ENCODE data around the gene SND1.
A peak's percentile ranks its signal among the peaks of the same experiment; 100 is the strongest.

SND1 gene

DNA sequence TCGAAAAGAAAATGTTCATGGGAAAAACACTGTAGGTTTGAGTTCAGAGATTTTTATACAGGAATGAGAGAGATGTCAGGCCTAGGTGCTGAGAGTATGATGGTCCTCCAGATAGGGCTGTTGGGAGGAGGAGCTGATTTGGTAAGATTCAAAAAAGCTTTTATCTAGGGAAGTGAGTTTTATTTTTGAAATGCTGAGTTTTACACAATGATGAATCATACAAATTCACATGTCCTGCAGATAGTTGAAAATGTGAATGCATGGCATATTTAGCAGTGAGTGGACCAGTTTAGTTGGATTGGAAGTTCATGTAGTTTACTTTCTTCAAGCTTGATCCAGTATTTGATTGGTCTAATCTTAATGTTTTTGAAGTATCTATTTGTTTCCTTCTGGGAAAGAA lies 224.4 kb downstream of the SND1 start:
- Histone ChIP-seq H3K4me3 (no peak overlapping the region), H3K27ac (peak overlapping the region in 1 of 21 experiments; percentile 1)

DNA sequence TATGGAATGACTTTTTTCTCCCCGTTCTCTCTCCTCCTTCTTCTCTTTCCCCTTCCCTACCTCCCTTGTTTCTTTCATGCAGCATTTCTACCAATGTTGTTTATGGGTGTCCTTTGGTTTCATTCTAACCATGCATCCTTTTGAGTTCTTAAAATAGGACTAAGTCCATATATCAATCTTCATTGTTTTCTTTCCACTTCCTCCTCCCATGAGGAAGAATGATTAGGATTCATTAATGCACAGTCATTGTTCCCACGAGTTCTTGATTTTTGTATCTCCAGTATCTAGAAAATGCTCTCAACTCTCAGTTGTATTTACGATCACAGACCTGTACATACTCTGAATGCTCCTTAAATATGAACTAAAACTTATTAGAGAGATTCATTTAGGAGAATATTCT lies 226.0 kb downstream of the SND1 start:
- Histone ChIP-seq H3K4me3 (no peak overlapping the region), H3K27ac (no peak overlapping the region)

- H3K27ac ChIP-seq, result no peak overlapping the region
- no peak overlapping the region for H3K4me3 ChIP-seq
These were observed 226.8 kb downstream of the SND1 start for GRCh38 chr7:127878791-127879190.

DNA sequence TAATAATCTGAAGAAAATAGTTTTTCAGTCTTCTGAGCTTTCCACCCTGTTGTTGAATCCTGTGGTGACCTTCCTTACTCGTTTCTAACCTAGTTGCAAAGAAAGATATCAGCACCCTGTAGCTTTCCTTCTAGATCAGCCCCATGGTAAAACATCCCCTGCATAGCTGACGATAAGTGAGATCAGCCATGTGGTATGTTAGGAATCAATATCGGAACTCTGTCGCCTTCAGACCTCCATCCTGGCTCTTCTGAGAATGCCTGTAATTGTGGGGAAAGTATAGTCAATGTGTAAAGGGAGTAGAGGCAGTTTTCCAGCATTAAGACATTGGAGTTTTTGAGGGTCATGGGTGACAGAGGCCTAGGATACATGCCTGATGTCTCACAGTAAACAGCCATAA lies 227.4 kb downstream of the SND1 start:
- Histone ChIP-seq H3K27ac (no peak overlapping the region), H3K4me3 (no peak overlapping the region)

DNA sequence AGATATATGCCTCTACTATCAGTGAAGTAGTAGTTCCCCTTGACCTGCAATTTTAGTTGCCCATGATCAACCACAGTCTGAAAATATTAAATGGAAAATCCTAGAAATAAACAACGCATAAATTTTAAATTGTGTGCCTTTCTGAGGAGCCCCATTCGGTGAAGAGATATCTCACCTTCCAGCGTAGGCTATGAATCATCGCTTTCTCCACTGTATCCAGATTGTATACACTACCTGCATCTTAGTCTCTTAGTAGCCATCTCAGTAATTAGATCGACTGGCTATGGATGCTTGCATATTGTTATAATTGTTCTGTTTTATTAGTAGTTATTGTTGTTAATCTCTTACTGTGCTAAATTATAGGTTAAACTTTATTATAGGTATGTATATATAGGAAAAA lies 227.9 kb downstream of the SND1 start:
- Histone ChIP-seq H3K4me3 (no peak overlapping the region), H3K27ac (no peak overlapping the region)

DNA sequence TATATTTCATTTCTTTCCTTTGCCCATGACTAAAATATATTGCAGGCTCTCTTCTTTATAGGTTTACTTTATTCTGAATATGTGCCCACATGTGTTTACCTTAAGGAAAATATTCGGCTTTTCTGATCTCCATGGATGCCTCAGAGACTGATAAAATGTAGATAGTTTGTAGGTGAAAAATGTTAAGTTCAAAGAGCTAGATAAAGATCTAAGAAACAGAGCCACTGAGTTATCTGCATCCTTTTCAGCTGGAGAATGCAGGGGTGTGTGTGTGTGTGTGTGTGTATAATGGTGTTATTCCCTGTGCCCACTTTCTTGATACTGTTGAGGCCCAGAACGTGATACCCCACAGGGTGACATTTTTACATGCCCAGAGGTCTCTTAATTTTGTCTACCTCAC lies 228.5 kb downstream of the SND1 start:
- Histone ChIP-seq H3K27ac (no peak overlapping the region), H3K4me3 (no peak overlapping the region)

GRCh38 chr7:127881564-127881963 lies 229.6 kb downstream of the SND1 start:
- Histone ChIP-seq H3K4me3 (no peak overlapping the region), H3K27ac (no peak overlapping the region)

- H3K4me3 ChIP-seq, result no peak overlapping the region
- H3K27ac ChIP-seq, result no peak overlapping the region
These were observed 230.4 kb downstream of the SND1 start for GRCh38 chr7:127882313-127882920.

- Histone ChIP-seq H3K4me3 (no peak overlapping the region), H3K27ac (no peak overlapping the region)
These were observed 232.1 kb downstream of the SND1 start for GRCh38 chr7:127884066-127884559.

- Histone ChIP-seq H3K4me3 (no peak overlapping the region), H3K27ac (peak overlapping the region in 3 of 21 experiments; percentile 19 to 60 (median 28))
These were observed 233.3 kb downstream of the SND1 start for GRCh38 chr7:127885222-127885772.

DNA sequence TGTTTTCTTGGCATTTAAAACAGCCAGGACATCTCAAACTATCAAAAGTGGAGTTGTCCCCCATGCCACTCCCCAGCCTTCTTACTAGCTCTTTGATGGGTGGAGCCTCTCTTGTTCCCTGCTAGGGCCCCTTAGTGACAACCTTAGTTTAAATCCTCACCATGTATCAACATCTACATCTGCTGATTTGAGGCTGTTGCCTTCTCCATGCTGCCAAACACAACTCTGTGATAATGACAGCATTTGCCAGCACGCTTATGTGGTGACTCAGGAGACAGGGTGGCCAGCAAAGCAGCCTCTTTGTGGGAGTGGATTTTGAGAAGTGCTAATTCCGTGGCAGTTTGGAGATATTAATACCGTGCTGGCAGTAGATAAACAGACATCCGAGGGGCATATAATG lies 233.8 kb downstream of the SND1 start:
- Histone ChIP-seq H3K27ac (peak overlapping the region in 3 of 21 experiments; percentile 19 to 60 (median 28)), H3K4me3 (no peak overlapping the region)

DNA sequence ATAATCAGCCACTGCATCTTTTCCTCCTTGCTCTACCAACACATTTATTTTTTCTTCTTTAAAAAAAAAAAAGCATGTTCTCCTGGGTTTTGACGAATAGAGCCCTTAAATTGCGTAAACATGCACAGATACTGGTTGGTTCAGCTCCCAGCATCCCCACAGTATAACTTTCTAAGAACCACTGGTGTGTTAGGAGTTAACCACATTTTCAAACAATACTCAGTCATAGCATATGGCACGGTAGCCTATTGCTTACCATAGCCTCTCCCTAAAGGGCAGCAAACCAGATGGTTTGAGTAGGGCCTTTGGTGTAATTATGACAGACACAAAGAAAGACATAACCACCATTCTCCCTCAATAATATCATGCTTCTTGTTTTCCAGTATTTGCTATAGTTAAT lies 234.3 kb downstream of the SND1 start:
- Histone ChIP-seq H3K27ac (peak overlapping the region in 1 of 21 experiments; percentile 19), H3K4me3 (no peak overlapping the region)

DNA sequence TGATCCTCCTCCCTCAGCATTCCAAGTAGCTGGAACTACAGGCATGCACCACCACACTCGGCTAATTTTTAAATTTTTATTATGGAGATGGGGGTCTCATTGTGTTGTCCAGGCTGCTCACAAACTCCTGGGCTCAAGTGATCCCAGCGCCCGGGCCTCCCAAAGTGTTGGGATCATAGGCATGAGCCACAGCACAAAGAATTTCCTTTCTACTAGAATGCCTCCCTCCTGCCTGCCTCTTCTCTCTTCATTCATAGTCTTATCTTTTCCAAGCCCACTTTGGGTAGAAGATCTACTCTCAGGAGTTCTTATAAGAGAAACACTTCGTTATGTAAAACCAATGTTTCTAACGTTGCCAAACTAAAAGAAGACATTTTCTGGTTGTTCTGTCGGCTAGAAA lies 235.1 kb downstream of the SND1 start:
- Histone ChIP-seq H3K4me3 (no peak overlapping the region), H3K27ac (no peak overlapping the region)

DNA sequence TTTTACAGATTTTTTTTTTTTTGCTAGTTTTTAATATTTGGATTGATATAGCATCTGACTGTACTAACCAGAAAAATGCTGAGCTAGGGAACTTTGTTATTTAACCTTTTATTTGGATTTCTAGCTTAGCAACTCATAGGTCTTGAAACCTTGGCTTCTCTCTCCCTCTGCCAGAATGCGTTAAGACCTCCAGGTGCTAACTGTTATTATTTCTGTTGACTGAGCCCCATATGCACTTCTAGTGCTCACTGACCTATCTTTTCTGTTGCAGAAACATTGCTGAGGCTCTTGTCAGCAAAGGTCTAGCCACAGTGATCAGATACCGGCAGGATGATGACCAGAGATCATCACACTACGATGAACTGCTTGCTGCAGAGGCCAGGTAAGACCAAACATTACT lies 235.6 kb downstream of the SND1 start:
- Histone ChIP-seq H3K4me3 (no peak overlapping the region), H3K27ac (no peak overlapping the region)

DNA sequence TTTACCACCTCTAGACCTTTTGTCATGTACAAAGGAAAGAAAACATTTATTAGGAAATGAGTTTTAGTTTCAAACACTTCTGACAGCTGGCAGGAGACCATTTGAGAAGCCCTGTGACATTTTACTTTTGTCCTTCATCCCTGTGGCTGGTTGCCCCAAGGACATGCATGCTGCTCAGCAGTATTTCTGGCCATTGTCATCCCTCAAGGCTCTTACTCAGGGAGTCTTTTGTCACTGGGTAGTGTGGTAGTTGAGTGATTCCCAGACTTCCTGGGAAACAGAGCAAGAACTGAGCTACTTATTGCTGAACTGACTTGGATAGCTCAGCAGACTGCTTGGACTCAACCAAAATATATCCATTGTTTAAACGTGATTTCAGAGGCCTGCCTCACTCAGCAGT lies 236.4 kb downstream of the SND1 start:
- Histone ChIP-seq H3K27ac (no peak overlapping the region), H3K4me3 (no peak overlapping the region)

DNA sequence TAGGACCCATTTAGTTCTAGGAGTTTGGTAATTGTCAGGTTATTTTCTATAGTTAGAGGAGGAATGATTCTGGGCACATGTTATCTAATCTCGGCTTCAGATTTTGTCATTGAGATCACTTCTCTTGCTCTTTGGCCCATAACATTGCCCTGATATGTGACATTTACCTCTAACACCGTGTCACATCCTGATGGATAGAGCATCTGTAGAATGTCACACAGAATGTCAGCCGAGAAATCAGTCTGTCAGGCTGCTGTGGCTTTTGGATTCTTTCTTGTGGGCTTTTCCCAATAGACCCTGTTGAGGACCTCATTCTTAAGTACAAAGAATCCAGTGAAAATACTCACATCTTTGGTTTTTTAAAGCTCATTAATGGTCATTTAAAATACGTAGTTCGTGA lies 236.8 kb downstream of the SND1 start:
- no peak overlapping the region for H3K4me3 ChIP-seq
- no peak overlapping the region for H3K27ac ChIP-seq

DNA sequence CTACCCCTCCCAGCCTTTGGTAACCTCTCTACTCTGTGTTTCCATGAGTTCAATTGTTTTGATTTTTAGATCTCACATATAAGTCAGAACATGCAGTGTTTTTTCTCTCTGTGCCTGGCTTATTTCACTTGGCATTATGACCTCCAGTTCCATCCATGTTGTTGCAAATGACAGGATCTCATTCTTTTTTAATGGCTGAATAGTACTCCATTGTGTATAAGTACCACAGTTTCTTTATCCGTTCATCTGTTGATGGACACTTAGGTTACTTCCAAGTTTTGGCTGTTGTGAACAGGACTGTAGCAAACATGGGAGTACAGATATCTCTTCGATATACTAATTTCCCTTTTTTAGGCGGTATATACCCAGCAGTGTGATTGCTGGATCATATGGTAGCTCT lies 237.7 kb downstream of the SND1 start:
- H3K27ac ChIP-seq, result no peak overlapping the region
- no peak overlapping the region for H3K4me3 ChIP-seq

DNA sequence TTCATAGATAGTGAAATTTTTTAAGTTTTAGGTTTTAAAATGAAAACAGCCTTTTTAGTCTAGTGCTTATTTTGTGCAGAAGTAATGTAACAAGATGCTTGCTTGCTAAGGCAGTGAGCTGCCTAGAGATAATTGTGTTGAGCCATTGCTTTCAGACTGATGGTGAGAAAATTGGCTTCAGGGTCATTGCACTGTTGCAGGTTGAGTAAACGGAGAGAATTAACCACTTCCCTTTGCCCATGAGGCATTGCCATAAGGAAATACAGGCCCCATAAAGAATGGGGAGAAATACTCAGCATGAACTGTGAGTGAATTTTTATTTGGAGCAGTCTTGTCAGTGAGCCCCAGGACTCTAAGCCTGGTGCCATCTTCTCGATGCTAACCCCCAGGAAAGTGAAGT lies 238.7 kb downstream of the SND1 start:
- H3K27ac ChIP-seq, result no peak overlapping the region

DNA sequence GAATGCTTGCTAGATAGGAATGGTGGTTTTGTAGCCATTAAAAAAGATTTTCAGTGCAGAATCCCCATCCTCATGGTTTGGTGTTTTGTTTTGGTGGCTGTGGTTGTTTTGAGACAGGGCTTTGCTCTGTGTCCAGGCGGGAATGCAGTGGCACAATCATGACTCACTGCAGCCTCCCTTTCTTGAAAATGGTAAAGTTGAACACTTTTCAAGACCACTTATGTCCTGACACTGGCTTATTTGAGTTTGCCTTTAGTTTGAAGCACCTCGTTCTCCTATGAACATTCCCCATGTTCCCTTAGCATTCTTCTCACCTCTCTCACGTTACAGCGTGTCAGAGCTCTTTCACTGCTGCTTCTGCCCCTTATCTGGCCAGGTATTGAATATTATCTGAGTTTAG lies 239.2 kb downstream of the SND1 start:
- Histone ChIP-seq H3K27ac (no peak overlapping the region), H3K4me3 (no peak overlapping the region)

More for the DNA sequence above, 238.7 kb downstream of the SND1 start:
- no peak overlapping the region for H3K4me3 ChIP-seq

GRCh38 chr7:127891854-127892438 lies 240.0 kb downstream of the SND1 start:
- Histone ChIP-seq H3K4me3 (no peak overlapping the region), H3K27ac (no peak overlapping the region)

GRCh38 chr7:127892488-127893314 lies 240.7 kb downstream of the SND1 start:
- Histone ChIP-seq H3K27ac (no peak overlapping the region), H3K4me3 (no peak overlapping the region)

Data from skin epidermis (tissue), 12 donors.